ENCODE measurements around the gene PAFAH1B2.
A peak's percentile ranks its signal among the peaks of the same experiment; 100 is the strongest.
"Not testable (repeated sequence)": the region's sequence is repeated elsewhere in the genome, so short reads cannot be mapped to it uniquely, and the experiment has no call there.

Gene PAFAH1B2

GRCh38 chr11:117127171-117127901 is 16.8 kb upstream of the PAFAH1B2 start:
- no peak for DNase-seq (ENCODE audit: low read depth)

GRCh38 chr11:117128289-117128688 is 15.8 kb upstream of the PAFAH1B2 start:
- no peak for DNase-seq (ENCODE audit: low read depth)

GRCh38 chr11:117130396-117130795 is 13.7 kb upstream of the PAFAH1B2 start:
- DNase-seq (ENCODE audit: low read depth) = not testable (repeated sequence)

GRCh38 chr11:117130879-117131278 is 13.2 kb upstream of the PAFAH1B2 start:
- DNase-seq (ENCODE audit: low read depth) = no peak

GRCh38 chr11:117134431-117134830 is 9.7 kb upstream of the PAFAH1B2 start:
- DNase-seq (ENCODE audit: low read depth) = no peak

DNA sequence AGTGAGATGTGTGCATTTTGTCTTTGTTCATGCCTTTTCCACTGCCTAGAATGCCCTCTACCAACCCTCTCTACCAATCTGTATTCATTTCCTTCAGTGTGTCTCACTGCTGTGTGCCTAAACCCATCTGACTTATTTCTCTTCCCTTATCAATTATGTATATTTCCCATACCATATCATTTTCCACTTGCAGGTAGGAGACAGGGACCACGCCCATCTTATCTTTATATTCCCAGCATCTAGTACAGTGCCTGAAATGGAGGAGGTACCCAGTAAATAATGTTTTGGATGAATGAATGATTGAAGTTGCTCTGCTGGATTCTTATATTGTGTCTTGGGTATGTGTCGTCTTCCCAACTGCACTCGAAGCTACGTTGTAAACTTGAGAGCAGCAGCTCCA is 9.1 kb upstream of the PAFAH1B2 start:
- DNase-seq (ENCODE audit: low read depth) = not testable (repeated sequence)

DNA sequence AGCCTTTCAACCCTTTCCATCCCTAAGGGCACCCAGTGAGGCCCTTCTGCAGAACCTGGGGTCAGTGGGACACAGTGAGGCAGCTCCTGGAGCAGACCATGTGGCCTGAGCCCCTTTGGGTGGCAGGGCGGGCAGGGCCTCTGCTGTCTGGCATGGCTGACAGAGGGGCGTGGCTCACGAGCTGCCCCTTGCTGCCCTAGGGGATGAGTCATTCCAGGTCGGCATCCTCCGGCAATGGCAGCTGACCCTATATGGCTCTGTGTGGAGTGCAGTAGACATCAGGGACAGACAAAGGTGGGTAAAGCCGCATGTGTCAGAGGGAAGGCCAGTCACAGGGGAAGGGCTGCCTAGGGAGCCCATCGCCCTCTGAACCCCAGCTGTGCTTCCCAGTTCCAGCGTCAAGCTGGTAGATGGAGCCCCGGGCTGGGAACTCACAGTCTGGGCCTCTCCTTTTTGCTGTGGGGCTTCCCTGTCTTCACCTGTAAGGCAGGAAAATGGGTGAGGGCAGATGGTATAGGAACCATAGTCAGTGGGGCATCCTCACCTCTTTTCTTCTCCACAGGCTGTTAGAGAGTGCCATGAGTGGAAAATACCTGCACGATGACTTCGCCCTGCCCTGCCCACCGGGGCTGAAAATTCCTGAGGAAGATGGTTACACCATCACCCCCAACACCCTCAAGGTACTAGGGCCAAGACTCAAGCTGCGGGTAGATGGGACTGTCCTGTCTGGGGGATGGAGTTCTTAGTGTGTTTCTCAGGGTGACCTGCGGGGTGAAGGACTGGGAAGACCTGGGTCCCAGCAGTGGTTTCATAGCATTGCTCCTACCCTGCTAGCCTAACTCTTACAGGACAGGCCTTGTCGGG is 6.6 kb upstream of the PAFAH1B2 start:
- not testable (repeated sequence) for DNase-seq (ENCODE audit: low read depth)

DNA sequence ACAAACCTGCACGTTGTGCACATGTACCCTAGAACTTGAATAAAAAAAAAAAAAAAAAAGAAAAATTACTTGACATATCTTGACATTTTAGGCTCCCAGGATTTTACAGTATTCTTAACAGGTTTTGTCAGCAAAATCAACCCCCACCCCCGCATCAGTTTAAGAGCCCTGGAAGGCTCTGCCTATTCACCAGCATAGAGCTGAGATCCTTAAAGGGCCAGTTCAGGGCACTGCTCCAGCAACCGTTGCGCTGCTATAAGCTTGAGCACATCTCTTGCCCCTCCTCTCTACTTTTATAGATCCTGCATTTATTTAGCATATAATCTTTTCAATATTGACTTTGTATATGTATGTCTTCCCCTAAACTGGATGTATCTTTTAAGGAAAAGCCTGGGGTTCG is 697 bp upstream of the PAFAH1B2 start:
- DNase-seq (ENCODE audit: low read depth) = peak; percentile 14

DNA sequence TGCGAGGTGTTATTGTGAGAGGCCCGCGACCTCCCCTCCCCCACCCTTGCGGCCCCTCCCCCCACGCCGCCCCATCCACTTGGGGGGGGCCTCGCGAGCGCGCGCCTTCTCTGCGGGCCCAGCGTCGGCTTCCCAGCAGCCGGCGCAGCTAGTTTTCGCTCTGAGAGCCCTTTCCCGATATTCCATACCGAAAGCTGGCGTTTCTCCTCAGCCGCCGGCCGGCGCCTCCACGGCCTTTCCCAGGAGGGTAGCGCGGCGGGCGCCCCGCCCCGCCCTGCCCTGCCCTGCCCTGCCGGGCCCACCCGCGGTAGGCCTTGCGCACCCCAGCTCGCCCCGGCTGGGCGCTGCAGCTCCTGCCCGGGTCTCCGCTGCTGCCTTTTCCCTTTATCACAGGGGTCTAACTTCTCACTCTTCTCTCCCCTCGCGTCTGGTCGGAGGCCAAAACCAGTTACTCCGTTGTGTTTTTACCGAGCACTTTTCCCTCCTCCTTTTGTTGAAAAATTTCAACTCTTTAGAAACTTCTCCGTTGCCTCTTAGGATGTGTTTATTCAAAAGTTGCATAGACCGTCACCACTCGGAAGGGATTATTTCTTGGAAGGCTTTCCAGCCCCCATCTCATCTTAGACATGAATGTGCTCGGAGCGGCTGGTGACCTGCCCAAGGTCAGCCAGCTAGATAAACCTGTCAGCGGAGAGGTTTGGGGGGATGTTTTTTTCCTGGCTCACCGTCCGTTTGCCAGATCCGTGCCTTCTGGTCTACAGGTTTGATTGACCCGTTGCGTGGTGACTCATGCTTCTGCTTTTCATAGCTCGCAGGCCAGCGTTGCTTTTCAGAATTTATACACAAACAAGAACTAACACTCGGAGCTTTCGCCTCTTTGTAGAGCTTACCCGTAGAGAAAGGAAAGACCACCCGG is 648 bp downstream of the PAFAH1B2 start:
- DNase-seq (ENCODE audit: low read depth) = peak; percentile 50

DNA sequence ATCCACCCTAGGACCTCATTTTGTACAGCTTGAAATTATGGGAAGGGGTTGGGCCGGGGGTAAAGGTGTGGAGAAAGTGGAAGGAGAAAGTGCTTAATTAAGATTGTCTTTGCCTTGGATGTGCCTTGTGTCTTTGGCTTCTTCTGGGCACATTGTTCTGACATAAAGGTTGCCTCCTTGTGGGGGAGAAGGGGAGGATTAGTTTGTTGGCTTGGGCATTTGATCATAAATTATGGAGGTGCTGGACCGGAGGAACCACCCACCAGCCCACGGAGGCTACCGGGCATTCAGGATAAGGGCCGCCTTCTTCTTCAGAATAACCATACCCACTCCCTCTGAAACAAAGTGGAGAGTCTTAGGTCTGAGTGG is 1.3 kb downstream of the PAFAH1B2 start:
- DNase-seq (ENCODE audit: low read depth) = peak; percentile 20

- peak; percentile 22 for DNase-seq (ENCODE audit: low read depth)
These were observed 2.4 kb downstream of the PAFAH1B2 start for GRCh38 chr11:117146521-117146920.

- DNase-seq (ENCODE audit: low read depth) = no peak
These were observed 8.0 kb downstream of the PAFAH1B2 start for GRCh38 chr11:117152066-117152465.

DNA sequence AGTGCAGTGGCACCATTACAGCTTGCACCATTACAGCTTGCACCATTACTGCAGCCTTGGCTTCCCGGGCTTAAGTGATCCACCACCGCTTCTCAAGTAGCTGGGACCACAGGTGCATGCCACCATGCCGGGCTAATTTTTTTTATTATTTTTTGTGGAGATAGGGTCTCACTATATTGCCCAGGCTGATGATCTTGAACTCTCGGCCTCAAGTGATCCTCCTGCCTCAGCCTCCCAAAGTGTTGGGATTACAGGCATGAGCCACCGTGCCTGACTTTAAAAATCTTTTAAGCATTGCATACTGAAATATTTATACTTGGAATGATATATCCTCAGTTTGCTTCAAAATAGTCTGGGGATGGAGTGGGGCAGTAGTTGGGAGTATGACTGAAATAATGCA is 10.4 kb downstream of the PAFAH1B2 start:
- no peak for DNase-seq (ENCODE audit: low read depth)

- DNase-seq (ENCODE audit: low read depth) = no peak
These were observed 13.4 kb downstream of the PAFAH1B2 start for GRCh38 chr11:117157507-117157906.

GRCh38 chr11:117159892-117160291 is 15.8 kb downstream of the PAFAH1B2 start:
- DNase-seq (ENCODE audit: low read depth) = no peak

GRCh38 chr11:117160826-117161225 is 16.7 kb downstream of the PAFAH1B2 start:
- DNase-seq (ENCODE audit: low read depth) = no peak

DNA sequence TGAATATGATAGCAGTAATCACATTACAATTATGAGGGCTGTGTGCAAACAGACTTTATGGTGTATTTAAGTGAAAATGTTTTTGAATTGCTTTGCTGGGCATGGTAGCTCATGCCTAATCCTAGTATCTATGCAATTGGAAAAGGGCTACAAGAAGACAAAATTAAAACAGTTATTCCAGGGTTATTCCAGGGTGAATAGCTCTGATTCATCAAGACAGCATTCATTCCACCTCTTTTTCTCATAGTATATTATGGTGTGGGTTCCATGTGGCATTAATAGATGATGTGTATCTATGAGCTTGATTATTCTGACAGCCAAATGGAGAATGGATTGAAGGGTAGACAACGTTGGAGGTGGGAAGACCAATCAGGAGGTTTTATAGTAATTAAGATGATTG is 22.4 kb downstream of the PAFAH1B2 start:
- no peak for DNase-seq (ENCODE audit: low read depth)

GRCh38 chr11:117169736-117170135 is 25.6 kb downstream of the PAFAH1B2 start:
- no peak for DNase-seq (ENCODE audit: low read depth)

DNA sequence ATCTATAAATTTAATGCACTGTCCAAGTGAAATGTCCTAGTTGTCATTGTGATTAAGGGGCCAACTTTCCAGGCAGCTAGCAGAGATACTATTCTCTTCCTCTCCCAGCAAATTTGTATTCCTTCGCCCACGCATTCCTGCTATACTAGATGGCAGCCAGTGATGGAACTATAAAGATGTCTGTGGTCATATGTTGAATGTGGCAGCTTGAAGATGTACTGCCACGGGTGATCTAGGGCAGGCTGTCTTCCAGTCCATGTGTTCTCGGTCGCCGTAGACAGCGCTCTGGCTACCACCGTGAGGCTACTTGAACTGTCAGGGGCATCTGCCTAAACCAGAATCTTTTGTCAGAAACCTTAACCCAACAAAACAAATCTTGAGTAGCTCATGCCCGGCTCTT is 26.1 kb downstream of the PAFAH1B2 start:
- DNase-seq (ENCODE audit: low read depth) = no peak

DNA sequence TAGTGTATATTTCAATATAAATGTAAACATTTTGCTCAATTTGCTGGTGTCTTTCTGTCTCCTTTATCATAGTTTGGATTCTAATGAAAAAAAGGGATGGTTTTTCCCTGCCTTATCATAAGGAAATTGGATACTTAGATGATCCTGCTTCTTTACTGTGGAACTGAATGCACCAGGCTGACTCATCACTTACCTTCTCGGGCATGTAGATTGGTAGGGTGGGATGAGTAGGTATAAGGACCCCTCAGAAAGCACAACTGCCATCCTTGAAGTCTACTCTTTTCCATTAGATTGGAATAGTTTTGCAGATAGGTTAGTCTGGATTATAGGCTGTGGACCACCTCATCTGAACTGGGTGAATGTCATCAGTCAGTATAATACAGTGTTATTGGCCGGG is 26.9 kb downstream of the PAFAH1B2 start:
- no peak for DNase-seq (ENCODE audit: low read depth)

- DNase-seq (ENCODE audit: low read depth) = peak; percentile 18
These were observed 27.4 kb downstream of the PAFAH1B2 start for GRCh38 chr11:117171404-117172061.
